ENCODE results near the gene IARS1.

IARS1 gene

DNA sequence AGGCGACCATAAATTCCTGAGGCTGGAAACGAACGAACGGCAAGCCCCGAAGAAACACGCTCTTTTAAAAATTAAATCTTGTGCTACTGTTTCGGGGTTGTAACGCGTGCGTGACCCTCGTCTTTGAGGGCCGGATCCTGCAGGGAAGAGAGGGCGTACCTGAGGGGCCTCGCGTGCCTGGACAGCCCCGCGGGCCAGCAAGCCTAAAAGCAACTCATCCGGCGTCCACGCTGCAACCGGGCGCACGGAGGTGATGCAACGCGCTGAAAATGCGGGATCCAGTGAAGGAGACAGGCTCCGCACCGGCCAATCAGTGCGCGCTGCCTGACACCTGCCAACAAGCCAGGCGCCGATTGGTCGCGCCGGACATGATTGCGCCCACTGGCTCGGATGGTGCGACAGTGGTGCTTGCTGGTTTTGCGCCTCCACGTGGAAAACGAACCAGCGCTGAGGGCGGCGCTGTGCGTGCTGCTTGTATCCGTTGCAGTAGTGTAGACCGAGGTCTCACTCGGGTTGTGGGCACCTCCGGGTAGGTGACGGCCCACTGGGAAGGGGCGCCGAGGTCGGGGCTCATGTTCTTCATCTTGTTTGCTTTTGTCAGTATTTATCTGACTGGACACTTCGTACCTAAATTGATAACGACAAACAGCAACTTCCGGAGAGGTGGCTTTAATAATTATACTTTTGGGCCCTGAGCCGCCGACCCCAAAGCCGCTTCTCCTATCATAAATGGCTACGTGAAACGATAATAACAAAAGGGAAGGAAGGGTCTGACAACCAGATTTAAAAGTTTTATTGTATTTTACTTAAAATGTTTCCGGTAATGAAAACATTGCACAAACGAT lies at the start of gene IARS1:
TSS of gene IARS1 (minus strand) at position 246 of the 845 bp plus-strand sequence. CDS start 4,278 bp downstream, outside the sequence.
- Mint-ChIP-seq H3K4me3 (peak within 1 kb of the TSS; percentile 99), H3K9me3 (no peaks in the 10 kb centered on the region), H3K36me3 (peaks cover 27% of the 10 kb centered on the region), H3K4me1 (peaks cover 59% of the 10 kb centered on the region), H3K27ac (peak within 1 kb of the TSS; percentile 99), H3K27me3 (no peaks in the 10 kb centered on the region)

DNA sequence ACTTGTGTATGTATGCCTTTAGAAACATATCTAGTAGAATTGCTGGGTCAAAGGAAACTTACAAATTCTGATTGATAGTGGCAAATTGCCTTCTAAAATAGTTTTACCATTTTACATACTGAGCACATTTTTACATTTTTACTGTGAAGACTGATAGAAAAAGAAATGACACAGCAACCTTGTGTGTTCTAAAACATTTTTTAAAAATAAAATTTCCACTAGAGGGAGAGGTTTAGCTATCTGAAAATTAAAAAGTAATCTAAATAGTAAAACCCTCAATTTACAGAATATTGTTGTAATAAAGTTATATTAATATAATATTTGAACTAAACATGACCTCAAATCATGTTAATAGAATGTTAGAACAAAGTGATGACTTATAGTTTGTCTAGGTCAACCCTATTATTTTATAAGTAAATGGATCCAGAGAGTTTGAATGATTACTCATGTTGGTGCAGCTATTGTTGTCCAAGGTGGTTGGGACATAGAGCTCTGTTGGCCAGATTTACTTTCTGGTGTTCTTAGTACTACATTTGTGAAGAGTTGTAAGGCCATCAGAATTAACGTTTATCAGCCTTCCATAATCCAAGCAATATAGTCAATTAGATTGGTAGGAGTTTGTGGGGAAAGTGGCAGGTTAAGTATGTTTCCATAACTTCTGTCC lies 49.5 kb upstream of the IARS1 start:
- Mint-ChIP-seq H3K27me3 (no peaks in the 10 kb centered on the region), H3K27ac (no peak overlapping the region), H3K9me3 (no peaks in the 10 kb centered on the region), H3K36me3 (peaks cover 18% of the 10 kb centered on the region), H3K4me1 (no peaks in the 10 kb centered on the region), H3K4me3 (no peak overlapping the region)

DNA sequence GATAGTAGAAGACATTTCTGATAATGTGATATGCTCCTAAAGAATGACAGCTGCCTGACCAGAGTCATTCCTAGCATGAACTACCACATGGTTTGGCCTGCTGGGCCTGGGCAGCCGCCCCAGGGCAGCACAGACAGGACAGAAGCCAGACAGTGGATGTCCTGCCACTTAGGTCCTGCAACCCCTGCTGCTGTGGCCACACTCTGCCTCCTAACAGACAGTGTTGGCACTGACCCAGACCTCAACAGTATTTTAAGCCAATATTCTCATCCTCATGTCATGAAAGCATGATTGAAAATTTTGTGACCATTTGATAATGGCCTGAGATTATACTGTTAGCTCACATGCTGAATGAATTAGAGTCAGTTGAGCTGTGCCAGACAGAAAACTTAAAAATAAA lies 48.1 kb upstream of the IARS1 start:
- no peak overlapping the region for H3K27ac Mint-ChIP-seq
- H3K4me1 Mint-ChIP-seq: no peaks in the 10 kb centered on the region
- no peaks in the 10 kb centered on the region for H3K9me3 Mint-ChIP-seq
- peaks cover 17% of the 10 kb centered on the region for H3K36me3 Mint-ChIP-seq
- no peak overlapping the region for H3K4me3 Mint-ChIP-seq
- H3K27me3 Mint-ChIP-seq: no peaks in the 10 kb centered on the region

DNA sequence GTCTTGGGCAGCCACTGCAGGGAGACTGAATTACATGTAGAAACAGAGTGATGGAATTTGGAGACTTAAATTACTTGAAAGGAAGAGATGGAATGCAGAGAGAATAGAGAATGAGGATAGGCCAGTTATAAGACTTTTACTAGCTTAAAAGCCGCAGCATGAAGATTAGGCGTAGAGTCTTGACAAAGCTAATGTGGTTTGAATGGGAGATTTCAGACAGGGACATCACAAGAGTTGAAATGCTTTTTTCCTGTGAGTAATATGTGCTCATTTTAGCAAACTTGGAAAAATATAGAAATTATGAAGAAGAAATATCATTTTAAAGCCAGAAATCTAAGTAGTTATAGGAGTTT lies 39.8 kb upstream of the IARS1 start:
- H3K27me3 Mint-ChIP-seq: no peaks in the 10 kb centered on the region
- no peaks in the 10 kb centered on the region for H3K9me3 Mint-ChIP-seq
- no peak overlapping the region for H3K4me3 Mint-ChIP-seq
- no peak overlapping the region for H3K27ac Mint-ChIP-seq
- no peaks in the 10 kb centered on the region for H3K4me1 Mint-ChIP-seq
- peaks cover 8% of the 10 kb centered on the region for H3K36me3 Mint-ChIP-seq

DNA sequence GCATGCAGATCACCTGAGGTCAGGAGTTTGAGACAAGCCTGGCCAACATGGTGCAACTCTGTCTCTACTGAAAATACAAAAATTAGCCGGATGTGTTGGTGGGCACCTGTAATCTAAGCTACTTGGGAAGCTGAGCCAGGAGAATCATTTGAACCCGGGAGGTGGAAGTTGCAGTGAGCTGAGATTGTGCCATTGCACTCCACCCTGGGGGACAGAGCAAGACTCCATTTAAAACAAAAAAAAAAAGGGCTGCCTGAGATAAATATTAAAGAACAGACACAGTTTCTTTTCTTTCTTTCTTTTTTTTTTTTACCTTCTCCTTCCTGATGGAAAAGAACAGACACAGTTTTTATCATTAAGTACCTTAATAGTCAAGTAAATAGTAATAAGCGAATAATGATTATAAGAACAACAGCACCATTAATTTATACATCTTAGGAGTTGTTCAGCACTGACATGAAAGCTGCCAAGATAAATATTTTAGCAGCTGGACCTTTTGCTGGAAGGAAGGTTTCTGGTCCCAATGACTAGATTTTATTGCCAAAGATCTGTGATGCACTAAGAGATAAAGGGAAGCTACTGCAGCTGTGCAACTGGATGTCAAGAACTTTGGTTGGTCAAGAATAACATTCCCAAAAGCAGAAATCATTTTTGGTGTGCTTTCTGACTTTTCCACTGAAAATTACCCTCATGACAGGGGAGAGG lies 39.2 kb upstream of the IARS1 start:
- H3K9me3 Mint-ChIP-seq: no peaks in the 10 kb centered on the region
- no peaks in the 10 kb centered on the region for H3K4me1 Mint-ChIP-seq
- no peak overlapping the region for H3K27ac Mint-ChIP-seq
- H3K27me3 Mint-ChIP-seq: no peaks in the 10 kb centered on the region
- H3K4me3 Mint-ChIP-seq: no peak overlapping the region
- peaks cover 8% of the 10 kb centered on the region for H3K36me3 Mint-ChIP-seq

DNA sequence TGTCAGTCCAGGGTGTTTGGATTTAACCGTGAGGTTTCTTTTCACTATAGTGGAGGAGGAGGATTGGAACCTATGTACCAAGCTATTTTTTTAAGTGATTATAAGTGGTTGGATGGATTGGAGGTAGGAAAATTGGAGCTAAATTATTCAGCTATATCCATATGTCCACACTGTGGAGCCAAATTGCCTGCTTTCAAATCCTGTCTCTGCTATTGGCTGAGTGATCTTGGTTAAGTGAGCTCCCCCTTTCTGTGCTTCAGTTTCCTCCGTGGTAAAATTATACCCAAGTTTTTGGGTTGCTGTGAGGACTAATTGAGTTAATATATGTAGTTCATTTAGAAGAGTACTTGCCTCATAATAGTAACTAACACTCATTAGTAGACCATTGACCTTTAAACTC lies 34.7 kb upstream of the IARS1 start:
- H3K36me3 Mint-ChIP-seq: peaks cover 4% of the 10 kb centered on the region
- no peaks in the 10 kb centered on the region for H3K9me3 Mint-ChIP-seq
- H3K4me1 Mint-ChIP-seq: peaks cover 22% of the 10 kb centered on the region
- H3K27me3 Mint-ChIP-seq: no peaks in the 10 kb centered on the region
- H3K4me3 Mint-ChIP-seq: no peak overlapping the region
- H3K27ac Mint-ChIP-seq: no peak overlapping the region

DNA sequence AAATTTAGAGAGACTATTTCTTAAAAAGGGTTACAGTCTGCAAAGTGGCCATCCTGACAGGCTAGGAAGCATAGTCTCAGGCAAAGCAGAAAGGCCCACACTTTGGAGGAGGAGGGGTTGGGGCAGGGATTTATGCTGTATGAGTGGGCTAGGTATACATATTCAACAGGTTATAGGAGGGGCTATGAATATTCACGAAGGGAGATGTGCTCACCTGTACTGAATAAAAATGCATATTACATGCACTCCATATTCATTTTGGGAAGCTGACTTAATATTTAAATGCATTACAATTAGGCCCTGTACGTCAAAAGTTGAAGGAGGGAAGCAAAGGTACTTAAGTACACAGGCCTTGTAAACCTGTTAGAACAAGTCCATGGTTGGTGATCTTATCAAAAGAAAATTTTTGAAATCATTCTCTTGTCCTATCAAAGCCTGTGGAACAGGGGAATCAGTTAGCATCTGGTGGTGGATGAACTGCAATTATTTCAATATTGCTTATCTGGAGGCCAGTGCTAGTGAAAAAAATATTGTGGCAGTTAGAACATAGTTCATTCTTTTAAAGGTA lies 33.9 kb upstream of the IARS1 start:
- H3K9me3 Mint-ChIP-seq: no peaks in the 10 kb centered on the region
- H3K36me3 Mint-ChIP-seq: no peaks in the 10 kb centered on the region
- H3K27ac Mint-ChIP-seq: no peak overlapping the region
- peak overlapping the region; percentile 96 for H3K4me3 Mint-ChIP-seq
- peaks cover 30% of the 10 kb centered on the region for H3K4me1 Mint-ChIP-seq
- no peaks in the 10 kb centered on the region for H3K27me3 Mint-ChIP-seq

DNA sequence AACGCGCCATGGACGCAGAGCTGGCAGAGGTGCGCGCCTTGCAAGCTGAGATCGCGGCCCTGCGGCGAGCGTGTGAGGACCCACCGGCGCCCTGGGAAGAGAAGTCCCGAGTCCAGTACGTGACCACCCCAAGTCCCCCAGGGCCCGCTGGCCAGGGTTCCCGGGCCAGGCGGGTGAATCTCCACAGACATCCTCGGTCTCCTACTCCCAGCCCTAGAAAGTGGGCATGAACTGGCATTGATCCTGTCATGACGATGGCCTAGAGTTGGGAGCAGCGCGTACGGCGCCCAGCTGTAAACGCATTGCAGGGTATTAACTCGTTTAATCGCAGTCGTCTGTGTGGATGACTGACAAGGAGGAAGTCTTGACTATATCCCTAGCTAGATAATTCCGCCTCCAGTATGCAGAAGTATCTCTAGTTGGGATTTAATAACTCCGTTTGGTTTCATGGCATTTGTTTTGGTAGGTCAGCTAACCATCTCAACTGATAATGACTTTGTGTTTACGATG lies 32.5 kb upstream of the IARS1 start:
- Mint-ChIP-seq H3K27me3 (no peaks in the 10 kb centered on the region), H3K4me3 (peak overlapping the region; percentile 96), H3K36me3 (peaks cover 1% of the 10 kb centered on the region), H3K27ac (peak overlapping the region; percentile 100), H3K4me1 (peaks cover 32% of the 10 kb centered on the region), H3K9me3 (no peaks in the 10 kb centered on the region)

DNA sequence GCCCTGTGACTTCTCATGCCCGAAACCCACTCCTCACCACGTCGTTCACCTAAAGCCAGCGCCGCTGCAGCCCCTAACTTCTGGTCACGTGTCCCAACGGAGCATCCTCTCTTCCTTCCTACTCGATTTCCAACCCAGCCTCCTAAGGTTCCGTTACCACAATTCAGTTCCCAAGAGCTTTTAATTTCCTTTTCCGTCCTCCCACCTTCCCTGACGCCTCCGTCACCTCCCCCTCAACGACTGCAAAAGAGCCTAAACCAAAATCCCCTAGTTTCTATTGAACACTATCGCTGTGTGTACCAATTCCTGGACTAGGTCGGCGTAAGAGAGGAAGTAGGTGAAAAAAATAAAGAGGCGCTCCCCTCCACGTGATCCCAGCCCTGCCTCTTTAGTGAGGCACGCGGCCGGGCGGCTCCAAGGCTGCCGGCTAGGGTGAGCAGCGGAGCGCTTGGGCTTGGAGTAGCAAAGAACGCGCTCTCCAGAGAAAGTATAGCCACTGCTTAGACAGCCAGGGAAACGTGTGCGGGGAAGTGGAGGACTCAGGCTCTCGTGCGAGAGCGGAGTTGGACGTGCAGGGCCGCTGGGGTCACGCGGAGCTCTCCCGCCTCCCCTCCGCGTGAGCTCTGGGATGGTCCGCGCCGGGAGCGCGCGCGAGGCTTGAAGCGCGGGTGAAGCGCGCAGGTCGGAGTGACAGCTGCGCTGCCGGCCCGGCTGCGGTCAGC lies 31.9 kb upstream of the IARS1 start, which contains the start of the genes CENPP and NOL8:
TSS of gene CENPP (plus strand) at position 685 of the 722 bp plus-strand sequence.
TSS of gene NOL8 (minus strand) at position 82 of the 722 bp plus-strand sequence. CDS start 1,189 bp downstream, outside the sequence.
- Mint-ChIP-seq H3K9me3 (no peaks in the 10 kb centered on the region), H3K27ac (peak within 1 kb of the TSS; percentile 100), H3K36me3 (peaks cover 3% of the 10 kb centered on the region), H3K4me1 (peaks cover 34% of the 10 kb centered on the region), H3K27me3 (no peaks in the 10 kb centered on the region), H3K4me3 (peak within 1 kb of the TSS; percentile 96)

DNA sequence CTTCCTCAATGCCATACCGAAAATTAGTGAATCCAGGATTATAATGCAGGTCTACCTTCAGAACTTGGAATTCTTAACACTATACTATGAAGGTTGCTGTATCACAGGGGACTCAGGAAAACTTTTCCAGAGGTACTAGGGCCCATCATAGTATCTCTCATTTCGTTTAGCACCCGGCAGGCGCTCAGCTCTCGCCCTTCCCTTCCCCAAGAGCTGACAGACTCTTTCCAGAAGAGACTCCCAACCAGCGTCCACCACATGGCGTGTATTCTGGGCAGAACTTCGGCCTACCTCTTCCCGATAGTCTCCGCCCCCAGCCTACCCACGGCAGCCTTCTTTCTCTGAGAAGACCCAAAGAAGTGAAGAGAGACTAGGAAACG lies 31.4 kb upstream of the IARS1 start:
- H3K9me3 Mint-ChIP-seq: no peaks in the 10 kb centered on the region
- peak overlapping the region; percentile 100 for H3K27ac Mint-ChIP-seq
- H3K4me3 Mint-ChIP-seq: peak overlapping the region; percentile 96
- no peaks in the 10 kb centered on the region for H3K27me3 Mint-ChIP-seq
- peaks cover 5% of the 10 kb centered on the region for H3K36me3 Mint-ChIP-seq
- H3K4me1 Mint-ChIP-seq: peaks cover 34% of the 10 kb centered on the region

DNA sequence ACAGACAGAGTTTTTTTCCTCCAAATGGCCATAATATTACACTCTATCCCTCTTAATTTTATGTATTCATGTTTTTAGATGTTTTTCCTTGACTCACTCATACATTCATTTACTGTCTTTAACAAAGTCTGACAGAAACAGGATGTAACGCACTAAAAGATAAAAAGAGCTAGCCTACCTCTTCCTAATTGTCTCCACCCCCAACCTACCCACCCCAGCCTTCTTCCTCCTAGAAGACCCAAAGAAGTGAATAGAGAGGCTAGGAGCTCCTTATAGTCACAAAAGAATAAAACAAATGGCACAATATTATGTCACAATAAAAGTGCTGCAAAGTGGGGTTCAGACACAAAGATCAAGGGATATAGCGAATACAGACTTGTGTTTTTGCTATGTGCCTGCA lies 30.9 kb upstream of the IARS1 start:
- peak overlapping the region; percentile 96 for H3K4me3 Mint-ChIP-seq
- no peaks in the 10 kb centered on the region for H3K9me3 Mint-ChIP-seq
- H3K27me3 Mint-ChIP-seq: no peaks in the 10 kb centered on the region
- H3K27ac Mint-ChIP-seq: peak overlapping the region; percentile 100
- peaks cover 9% of the 10 kb centered on the region for H3K36me3 Mint-ChIP-seq
- peaks cover 34% of the 10 kb centered on the region for H3K4me1 Mint-ChIP-seq

DNA sequence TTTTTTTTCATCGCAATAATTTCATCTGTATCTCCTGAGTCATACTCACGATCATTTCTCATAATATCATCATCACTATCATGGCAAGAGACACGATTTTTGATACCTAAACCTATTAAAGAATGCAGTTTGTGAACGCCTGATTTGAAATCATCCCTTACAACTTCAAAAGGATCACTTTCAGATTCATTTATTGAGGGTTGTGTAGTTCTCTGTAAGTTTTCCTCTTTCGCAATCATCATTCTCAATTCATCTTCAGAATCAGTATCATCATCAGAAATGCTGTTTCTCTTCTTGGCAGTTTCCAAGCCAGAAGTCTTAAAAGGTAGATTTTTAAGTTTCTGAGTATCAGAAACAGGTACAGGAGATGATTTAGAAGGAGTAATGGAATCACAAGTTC lies 22.0 kb upstream of the IARS1 start:
- Mint-ChIP-seq H3K36me3 (peaks cover 37% of the 10 kb centered on the region), H3K4me1 (peaks cover 38% of the 10 kb centered on the region)

DNA sequence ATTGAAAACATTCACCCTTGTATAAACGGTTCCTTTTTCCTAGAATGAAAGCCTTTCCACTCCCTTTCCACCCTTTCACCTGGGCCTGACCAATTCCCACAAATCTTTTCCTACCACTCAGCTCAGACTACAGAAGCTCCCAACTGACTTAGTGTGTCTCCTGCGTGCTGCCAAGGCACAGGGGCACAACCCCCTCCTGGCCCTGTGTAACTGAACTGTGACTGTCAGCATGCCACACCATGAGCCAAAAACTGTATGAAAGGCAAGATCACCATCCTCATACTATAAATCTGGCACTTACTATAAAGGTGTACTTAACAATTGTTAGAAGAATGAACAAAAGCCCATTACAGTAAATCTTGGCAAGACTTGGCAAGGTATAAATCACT lies 20.1 kb upstream of the IARS1 start:
- H3K36me3 Mint-ChIP-seq: peaks cover 35% of the 10 kb centered on the region
- H3K4me1 Mint-ChIP-seq: peaks cover 42% of the 10 kb centered on the region
- H3K27me3 Mint-ChIP-seq: no peaks in the 10 kb centered on the region
- H3K4me3 Mint-ChIP-seq: no peak overlapping the region
- H3K9me3 Mint-ChIP-seq: no peaks in the 10 kb centered on the region
- peak overlapping the region; percentile 10 for H3K27ac Mint-ChIP-seq

More for the DNA sequence above, 22.0 kb upstream of the IARS1 start:
- no peaks in the 10 kb centered on the region for H3K27me3 Mint-ChIP-seq
- no peaks in the 10 kb centered on the region for H3K9me3 Mint-ChIP-seq
- H3K27ac Mint-ChIP-seq: no peak overlapping the region
- H3K4me3 Mint-ChIP-seq: no peak overlapping the region

DNA sequence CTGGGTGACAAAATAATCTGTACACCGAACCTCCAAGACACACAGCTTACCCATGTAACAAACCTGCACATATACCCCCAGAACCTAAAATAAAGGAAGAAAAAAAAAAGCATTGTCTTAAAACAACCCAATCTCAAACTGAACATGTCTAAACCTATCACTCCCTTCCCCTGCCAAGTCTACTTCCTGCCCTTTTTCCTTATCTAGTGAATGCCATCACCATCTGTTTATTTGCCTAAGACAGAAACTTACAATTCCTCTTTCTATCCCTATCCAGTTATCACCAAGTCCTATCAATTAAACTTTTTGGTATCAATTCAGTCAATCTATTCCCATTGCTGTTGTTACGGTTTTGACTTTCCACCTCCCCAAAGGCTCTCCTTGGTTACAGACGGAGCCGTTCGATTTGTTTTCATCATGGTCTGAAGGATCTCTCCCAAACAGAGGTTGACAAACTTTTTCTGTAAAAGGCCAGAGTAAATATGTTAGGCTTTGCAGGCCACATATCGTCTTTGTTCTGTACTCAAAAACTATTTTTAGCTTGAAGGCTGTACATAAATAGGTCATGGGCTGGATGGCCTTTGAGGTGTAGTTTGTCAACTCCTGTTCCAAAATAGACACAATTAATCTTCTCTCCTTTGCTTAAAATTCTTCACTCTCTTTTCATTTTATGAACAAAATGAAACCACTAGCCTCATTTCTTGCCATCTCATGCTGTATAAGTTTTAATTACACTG lies 19.6 kb upstream of the IARS1 start:
- Mint-ChIP-seq H3K4me3 (no peak overlapping the region), H3K36me3 (peaks cover 37% of the 10 kb centered on the region), H3K27ac (peak overlapping the region; percentile 38), H3K4me1 (peaks cover 42% of the 10 kb centered on the region), H3K27me3 (no peaks in the 10 kb centered on the region), H3K9me3 (no peaks in the 10 kb centered on the region)
